ENCODE results near the gene ZNF497.
A peak's percentile ranks its signal among the peaks of the same experiment; 100 is the strongest.
"Not testable (repeated sequence)": the region's sequence is repeated elsewhere in the genome, so short reads cannot be mapped to it uniquely, and the experiment has no call there.

ZNF497 gene

DNA sequence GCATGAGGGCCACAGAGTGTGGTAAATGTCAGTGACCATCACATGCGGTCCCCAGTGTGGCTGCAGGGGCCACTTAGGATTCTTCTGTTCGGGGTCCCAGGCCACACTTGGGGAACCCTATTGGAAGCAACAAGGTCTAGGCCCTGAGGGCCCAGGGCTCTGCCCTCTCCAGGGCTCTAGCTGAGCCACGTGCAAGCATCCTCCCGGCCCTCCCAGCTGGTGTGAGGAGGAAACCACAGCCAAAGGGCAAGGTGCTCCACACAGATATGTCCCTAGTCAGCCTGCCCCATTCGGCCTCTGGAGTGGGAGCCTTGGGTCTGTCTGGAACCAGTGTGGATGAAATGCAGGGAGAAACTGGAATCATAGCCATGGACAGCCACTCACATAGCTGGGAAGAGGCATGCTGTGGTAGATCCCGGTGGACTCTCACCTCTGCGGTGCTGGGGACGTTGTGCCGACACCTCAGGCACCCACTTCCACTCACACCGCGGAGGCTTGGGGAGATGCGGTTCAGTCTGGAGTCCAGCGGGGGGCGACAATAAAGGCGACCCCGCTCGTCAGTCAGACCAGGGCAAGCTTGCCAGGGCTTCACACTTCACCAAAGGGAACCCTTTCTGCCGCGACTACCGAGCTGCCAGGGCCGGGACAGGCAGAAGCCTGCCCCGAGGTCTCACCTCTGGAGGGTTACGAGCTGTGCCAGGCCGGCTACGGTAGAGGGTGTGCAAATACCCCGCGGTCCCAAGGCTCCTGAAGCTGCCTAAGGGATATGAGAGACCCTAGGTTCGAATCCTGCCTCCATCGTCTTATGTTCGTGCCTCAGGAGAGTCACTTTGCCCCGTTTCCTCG lies 4.3 kb upstream of the ZNF497 start:
- DNase-seq = no peak

DNA sequence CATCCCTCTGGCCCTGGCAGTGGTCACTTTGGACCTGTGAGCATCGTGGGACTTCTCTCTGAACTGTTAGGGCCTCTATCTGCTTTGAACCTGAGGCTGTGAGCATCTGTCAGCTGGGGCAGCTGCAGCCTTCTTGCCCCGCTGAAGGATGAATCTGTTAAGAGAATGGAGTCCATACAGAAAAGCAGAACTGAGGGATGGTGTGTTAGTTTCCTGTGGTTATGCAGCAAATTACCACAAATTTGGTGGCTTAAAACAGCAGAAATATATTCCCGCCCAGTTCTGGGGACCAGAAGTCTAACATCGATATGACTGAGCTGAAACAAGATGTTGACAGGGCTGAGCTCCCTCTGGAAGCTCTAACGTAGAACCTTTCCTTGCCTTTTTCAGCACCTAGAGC lies 1.6 kb upstream of the ZNF497 start:
- DNase-seq = no peak

DNA sequence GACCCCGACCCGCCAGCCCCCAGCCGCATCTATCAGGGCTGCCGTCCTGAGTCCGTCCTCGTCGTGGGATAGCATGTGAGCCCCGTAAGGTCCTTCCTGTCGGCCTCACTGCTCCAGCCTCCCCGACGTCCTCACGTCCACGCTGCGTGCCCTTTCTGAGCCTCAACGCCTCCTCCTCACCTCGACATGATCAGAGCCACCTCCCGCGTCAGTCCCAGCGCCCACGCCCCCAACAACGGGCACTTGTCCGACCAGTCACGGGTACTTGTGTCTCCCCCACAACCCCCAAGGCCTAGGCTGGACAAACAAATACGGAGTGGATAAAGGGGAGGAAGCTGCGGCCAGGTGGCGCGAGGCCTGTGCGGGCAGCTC lies 665 bp downstream of the ZNF497 start:
- DNase-seq = peak; percentile 25

DNA sequence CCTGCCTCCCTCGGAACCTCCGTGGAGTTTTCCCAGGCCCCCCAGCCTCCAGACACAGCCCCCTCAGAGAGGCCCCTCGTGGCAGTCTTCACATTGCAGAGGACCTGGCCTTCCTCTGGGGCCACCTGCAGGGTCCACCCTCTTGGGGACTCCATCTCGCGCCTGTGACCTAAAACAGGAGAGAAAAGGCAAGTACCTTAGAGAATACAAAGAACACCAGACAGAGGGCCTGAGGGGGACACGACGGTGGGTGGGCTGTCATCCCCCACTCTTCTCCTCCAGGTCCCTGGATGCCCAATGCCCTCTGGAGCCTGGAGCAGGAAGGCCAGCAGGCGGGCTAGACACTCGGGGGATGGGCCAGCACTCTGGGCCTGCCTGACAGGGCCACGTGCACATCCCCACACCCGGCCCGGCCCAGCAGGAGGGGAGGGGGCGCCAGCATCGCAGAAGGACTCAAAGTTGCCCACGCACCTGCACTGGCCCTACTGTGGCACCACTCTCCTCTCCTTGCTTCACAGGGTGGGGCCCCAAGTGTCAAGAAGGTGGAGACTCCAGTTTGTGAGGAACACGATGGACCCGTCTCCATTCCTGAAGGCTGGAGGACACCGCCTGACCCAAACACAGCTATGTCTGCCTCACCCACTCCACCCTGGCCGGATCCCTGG lies 4.9 kb downstream of the ZNF497 start:
- no peak for DNase-seq

DNA sequence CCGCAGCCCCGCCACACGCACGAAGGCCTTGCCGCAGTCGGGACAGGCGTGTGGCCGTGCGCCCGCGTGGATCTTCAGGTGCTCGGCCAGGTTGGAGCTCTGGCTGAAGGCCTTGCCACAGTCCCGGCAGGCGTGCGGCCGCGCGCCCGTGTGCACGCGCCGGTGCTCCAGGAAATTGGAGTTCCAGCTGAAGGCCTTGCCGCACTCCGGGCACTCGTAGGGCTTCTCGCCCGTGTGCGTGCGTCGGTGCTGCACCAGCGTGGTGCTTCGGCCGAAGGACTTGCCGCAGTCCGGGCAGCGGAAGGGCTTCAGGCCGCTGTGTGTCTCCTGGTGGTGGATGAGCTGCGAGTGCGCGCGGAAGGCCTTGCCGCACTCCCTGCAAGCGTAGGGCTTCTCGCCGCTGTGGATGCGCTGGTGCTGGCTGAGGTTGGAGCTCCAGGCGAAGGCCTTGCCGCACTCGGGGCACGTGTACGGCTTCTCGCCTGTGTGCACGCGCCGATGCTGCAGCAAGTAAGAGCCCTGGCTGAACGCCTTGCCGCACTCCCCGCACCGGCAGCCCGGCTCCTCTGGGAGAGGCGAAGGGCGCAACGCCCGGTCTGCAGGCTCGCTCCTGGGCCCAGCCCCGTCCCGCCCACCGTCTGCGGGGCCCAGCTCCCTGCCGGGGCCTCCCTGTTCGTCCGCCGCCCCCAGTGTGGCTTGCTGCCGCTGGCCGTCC lies 5.6 kb downstream of the ZNF497 start:
- DNase-seq = no peak

DNA sequence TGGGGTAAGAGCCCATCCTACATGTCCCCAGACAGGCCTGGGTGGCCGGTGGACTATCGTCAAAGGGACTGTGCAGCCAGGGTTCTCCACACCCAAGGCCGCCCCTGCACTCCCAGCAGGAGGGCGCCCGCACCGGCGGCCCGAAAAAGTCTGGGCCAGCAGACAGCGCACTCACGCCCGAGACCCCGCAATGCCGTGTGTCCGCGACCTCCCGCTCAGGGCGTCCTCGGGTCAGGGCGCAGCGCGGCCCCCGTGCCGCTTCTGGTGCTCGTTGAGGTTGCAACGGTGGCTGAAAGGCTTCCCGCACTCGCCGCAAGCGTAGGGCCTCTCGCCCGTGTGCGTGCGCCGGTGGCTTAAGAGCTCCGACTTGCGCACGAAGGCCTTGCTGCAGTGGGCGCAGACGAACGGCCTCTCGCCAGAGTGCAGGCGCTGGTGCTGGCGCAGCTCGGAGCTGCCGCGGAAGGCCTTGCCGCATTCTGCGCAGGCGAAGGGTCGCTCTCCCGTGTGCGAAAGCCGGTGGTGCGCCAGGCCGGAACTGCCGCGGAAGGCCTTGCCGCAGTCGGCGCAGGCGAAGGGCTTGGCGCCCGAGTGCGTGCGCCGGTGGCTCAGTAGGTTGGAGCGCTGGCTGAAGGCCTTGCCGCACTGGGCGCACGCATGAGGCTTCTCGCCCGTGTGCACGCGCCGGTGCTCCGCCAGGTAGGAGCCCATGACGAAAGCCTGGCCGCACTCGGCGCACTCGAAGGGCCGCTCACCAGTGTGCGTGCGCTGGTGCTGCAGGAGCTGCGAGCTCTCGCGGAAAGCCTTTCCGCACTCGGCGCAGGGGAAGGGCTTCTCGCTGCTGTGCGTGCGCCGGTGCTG lies 6.4 kb downstream of the ZNF497 start:
- no peak for DNase-seq

DNA sequence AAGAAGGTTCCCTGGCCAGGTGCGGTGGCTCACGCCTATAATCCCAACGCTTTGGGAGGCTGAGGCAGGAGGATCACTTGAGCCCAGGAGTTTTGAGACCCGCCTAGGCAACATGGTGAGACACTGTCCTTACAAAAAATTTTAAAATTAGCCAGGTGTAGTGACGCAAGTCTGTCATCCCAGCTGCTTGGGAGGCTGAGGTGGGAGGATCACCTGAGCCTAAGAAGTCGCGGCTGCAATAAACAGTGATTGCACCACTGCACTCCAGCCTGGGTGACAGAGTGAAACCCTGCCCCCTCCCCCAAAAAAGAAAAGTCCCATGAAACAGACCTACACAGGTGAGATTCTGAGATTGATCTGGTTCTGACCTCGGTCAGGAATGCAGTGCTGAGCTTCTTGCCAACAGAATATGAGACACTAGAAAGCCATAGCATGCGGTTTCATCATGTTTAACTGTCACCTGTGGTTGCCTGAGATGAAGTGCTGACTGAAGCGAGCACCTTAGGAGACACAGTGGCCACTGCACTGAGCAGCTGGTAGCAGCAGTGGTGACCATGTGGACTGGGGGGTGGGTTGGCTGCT lies 7.2 kb downstream of the ZNF497 start:
- DNase-seq = no peak

DNA sequence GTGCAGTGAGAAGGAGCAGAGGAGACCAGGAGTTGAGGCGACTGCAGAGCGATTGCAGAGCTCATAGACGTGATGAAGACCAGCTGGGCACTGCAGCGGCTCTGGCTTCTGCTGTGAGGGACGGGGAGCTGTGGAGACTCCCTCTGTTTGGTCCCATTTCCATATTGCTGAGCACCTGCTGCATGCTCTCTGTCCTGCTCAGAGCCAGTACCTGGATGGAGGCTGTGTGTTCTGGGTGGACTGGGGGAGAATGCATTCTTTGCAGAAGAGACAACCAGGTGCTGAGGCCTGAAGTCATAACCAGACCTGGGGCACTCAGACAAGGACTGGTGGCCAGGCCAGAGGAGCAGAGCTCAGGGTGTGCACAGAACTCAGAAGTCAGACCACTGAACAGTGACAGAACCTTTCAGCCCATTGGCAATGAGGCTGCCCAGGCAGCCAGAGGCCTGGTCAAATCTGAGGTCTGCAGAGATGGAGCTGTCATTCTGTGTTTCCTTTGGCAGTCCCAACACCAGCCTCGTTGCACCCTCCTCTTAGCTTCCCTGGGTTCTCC lies 8.0 kb downstream of the ZNF497 start:
- DNase-seq = no peak

DNA sequence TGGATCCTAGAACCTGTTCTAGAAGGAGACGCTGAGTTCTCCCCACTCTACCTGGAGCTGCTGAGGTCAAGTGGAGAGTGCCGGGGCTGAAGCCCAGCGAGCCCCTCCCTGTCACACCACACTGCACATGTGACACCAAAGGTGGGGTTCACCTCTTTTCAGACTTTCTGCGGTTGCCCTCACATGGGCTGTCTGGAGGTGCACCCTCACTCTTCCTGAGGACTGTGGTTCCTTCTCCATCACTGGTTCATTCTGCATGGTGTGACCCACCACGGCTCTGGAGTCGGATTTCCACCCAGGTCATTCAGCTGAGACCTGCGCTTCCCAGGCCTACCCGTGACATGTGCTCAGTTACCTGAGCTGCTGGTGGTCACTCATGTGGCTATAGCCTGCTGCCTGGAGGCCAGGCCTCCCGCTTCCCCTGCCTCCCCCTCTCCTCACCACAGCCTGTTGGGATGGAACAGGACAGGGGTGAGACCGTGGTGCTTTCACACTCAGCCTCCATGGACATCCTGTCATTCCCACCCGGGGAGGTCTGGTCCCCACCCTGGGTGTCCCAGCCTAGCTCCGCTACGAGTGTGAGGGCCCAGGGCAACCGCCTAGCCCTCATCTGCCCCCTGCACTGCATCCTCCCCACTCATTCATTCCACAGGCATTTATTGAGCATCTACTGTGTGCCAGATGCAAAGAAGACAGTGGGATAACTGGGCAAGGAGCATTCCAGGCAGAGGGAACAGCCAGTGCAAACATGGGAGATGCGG lies 8.7 kb downstream of the ZNF497 start:
- no peak for DNase-seq

DNA sequence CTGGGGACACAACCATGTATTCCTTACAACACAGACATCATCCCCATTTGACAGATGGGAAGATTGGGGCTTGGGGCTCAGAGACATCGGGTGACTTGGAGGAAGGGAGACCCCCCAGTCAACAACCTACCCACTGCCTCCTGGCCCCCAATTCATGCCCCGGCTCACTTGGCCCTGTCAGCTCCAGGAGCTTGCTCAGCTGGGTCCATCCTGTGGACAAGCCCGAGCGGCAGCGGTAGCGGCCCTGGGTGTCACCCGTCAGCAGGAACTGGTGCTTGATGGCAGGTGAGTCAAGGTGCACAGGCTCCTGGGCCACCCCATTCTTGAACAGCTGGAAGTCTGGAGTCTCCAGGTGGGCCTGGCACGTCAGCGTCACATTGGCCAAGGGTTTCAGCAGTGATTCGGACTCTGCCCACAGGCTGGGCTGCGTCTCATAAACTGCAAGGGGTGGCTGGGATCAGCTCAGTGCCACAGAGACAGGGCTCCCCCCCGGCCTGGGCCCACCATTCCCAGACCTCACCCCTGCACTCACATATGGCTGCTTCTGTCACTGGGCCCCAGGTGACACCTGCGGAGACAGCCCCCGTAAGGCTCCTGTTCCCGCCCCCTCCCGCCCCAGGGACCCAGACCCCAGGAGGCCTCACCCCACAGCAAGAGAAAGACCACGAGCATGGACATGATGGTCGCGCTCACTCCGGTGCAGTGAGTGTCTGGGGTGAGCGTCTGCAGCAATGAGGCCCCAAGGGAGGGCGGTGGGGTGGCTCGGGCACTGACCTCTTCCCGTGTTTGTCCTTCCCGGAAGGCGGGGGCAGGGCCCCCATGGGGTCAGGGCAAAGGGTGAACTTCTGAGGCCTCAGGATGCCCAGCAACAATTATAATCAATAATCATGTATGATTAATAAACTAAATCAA lies 9.5 kb downstream of the ZNF497 start, which contains the start of gene A1BG:
Gene A1BG (minus strand): TSS at position 733 of the 912 bp plus-strand sequence. CDS start 55 bp downstream, at position 678.
- DNase-seq = no peak

DNA sequence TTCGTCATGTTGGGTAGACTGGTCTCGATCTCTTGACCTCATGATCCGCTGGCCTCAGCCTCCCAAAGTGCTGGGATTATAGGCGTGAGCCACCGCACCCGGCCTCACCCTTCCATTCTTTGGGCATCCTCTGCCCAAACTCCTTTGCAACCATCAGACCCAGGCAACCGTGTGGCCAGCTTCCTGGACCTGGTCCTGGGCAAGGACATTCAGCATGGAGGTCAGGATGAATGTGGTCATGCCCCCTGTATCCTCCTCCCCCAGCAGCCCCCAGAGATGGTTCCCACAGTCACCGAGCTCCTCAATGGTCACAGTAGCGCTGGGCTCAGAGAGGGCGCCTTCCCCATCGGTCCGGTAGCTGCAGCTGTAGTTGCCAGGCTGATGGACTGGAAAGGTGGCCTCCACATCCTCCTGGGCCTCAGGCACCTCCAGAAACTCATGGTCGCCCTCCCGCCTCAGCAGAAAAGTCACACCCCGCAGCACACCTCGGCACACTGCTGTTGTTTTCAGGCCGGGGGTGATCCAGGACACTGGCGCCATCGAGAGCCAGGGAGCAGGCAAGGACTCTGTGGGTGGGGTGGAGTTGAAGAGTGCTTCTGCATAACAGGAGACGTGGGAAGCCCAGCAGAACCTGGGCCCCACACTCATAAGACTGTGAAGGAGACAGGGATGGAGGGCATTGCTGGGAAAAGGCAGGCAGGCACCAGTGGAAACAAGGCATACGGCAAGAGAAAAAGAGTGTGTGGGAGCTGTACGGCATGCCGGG lies 10.4 kb downstream of the ZNF497 start:
- DNase-seq = no peak

DNA sequence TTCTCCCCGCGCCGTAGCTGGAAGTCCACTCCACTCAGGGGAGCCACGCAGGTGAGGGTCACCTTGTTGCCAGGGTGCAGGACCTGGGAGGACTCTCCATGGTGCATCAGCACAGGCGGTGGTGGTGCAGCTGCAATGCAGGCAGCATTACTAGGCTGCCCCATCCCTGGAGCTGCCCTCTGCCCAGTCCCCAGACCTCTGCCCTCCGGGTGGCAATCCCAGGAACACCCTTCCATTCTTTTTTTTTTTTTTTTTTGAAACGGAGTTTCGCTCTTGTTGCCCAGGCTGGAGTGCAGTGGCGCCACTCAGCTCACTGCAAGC lies 11.0 kb downstream of the ZNF497 start:
- DNase-seq = no peak

DNA sequence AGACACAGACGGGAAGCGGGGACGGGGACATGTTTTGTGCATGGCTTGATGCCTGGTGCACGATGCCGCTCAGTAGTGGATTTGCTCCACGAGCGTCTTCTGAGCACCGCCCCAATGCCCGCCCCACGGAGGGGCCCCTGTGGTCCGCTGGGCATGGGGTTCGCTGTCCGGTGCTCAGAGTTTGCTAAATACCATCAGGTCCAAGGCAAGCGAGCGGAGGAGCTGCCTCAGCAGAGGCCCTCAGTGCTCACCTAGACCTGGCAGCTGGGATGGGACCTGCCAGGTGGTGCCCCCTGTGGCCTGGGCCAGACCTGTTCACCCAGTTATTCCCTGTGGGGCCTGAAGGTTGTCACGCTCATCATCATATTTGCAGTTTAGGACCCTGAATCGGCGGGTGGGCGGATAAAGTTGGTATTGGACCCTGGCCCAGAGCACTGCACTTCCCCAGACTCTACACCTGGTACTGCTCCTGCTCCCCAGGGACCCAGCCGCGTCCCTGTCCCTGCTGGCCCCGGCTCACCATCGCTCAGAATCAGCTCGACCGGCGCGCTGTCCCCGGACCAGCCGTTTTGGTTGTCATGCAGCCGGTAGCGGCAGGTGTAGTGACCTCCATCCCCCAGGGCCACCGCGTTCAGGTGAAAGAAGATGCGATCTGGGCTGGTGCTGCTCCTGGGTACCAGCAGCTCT lies 11.5 kb downstream of the ZNF497 start:
- no peak for DNase-seq

DNA sequence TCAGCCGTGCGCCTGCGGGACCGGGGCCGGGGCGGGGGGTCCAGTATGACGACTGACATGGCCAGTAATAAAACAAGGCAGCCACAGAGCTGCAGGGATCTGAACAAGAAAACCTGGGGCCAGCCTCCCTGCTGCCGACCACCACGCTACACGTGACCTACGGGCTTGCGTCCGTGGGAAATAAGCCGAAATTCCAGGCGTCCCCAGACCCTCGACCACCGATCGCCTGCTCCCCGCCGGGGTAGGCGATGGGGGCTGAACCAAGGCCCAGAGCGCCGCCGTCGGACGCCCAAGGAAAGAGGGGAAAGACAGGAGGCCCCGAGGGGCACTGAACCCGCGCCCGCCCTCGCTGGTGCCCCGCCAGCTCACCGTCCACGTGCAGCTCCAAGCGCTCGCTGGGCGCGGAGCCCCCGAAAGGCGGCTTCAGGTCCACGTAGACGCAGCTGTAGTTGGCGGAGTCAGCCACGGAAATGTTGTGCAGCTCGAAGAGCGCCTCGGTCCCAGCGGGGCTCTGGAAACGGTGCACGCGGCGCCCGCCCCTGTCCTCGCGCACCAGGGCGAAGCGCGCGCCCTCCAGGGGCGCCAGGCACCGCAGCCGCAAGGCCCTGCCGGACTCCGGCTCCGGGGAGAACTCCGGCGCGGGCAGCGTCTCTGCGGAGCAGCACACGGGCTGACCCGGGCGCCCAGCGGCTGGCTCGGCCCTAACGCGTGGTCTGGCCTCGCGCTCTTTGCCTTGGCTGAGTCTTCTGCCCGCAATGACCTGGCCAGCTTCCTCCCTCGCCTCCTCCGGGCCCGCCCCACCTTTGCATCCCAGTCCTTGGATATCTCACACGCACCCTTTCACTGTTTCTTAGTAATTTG lies 12.3 kb downstream of the ZNF497 start:
- DNase-seq = no peak

DNA sequence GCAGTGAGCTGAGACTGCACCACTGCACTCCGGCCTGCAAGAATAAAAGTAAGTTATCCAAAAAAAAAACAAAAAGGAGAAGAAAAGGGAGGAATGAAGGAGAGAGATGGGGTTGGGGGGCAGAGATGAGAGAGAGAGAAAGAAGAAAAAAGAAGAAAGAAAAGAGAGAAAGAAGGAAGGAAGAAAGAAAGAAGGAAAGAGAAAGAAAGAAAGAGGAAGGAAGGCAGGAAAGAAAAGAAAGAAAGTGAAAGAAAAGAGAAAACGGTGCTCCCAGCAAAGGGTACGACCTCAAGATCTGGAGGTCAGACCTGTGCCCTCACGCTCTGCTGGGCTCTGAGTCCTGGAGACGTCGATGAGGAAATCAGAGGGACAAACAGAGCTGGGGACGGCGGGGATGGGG lies 13.0 kb downstream of the ZNF497 start:
- DNase-seq = no peak

DNA sequence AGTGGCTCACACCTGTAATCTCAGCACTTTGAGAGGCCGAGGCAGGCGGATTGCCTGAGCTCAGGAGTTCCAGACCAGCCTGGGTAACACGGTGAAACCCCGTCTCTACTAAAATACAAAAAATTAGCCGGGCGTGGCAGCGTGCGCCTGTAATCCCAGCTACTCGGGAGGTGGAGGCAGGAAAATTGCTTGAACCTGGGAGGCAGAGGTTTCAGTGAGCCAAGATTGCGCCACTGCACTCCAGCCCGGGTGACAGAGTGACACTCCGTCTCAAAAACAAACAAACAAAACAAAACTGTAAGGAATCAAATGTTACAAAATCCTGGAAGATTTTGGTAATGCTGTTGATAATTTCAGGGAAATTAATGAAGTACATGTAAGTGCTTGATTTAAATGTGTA lies 14.5 kb downstream of the ZNF497 start:
- DNase-seq = not testable (repeated sequence)

DNA sequence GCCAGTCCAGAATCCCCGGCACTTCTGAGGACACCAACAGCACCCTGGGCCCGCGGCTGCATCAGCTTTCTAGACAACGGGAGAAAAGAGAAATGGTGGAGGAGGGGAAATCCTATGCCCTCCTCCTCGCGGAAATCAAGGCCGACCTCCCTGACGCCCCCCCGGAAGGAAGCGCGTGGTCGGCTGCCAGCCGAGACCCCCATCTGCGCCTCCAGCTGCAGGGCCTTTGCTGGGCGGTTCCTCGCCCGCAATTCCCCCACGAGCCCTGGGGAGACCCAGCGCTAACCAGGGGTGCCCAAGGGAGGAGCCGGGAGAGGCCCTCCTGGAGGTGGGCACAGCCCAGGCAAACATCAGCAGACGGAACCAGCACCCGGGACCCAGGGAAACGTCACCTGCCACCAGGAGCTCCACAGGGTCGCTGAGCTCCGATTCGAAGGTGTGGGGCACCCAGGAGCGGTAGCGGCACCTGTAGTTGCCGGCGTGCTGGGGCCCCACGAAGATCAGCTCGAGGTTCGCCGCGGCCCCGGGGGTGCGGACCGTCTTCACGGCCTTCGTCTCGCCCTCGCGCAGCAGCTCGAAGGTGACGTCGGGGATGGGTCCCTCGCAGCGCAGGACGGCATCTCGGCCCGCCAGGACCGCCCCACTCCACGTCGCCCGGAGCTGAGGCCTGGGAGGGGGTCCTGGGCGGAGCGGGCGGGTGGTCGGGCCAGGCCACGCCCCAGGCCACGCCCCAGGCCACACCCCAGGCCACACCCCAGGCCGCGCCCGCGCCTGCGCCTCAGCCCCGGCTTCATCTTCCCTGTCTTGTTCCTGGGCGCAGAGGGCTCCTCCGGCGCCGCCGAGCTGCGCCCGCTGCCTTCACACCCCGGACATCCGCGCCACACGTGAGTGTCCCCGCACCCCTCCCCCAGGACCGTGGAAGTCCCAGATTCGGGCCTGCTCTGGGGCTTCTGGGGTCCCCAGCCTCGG lies 15.3 kb downstream of the ZNF497 start:
- DNase-seq = peak; percentile 19
